T-helper 17 cell (primary cell): ENCODE measurements around the gene LYZ. TPM values are rescaled to one million over a fixed set of nuclear protein-coding genes. Genes with fewer than 3 reads are reported as not detected.

ENCODE experiments used
- ATAC-seq: fragments of 150-1000 bp; cut with Tn5 transposase; 2 replicates; pipeline ENCODE4 v1.10.0; 2021; ENCODE audit warnings: mild to moderate bottlenecking, moderate library complexity
- DNase-seq, 3 donors: peaks; one replicate each; pipeline versions ENCODE4 v3.0.0 to v3.0.0-alpha.2; 2020 to 2021
- H3K9me3 ChIP-seq: one replicate; pipeline ENCODE4 v1.7.0; 2013; ENCODE audit warnings: low read length, mild to moderate bottlenecking; ENCODE audit not compliant: control insufficient read depth, poor library complexity, severe bottlenecking
- H3K27ac Mint-ChIP-seq: one replicate; pipeline ENCODE4 v1.8.0; 2022; ENCODE audit warnings: mild to moderate bottlenecking, moderate library complexity, mixed read lengths
- H3K27me3 Mint-ChIP-seq: one replicate; pipeline ENCODE4 v1.8.0; 2022; ENCODE audit warnings: mixed read lengths
- H3K36me3 Mint-ChIP-seq: one replicate; pipeline ENCODE4 v1.8.0; 2022; ENCODE audit warnings: low read depth, mixed read lengths
- H3K4me1 Mint-ChIP-seq: one replicate; pipeline ENCODE4 v1.8.0; 2022; ENCODE audit warnings: mild to moderate bottlenecking, mixed read lengths
- H3K4me3 Mint-ChIP-seq: one replicate; pipeline ENCODE4 v1.8.0; 2022; ENCODE audit warnings: mild to moderate bottlenecking, moderate library complexity, mixed read lengths
- total RNA-seq, 4 donors: library from RNA in 2 of 4; stranded (reverse) in 2 of 4; gene quantifications; one replicate each; pipeline ENCODE4 v1.2.3 and lab custom pipeline; 2022 to 2026

Gene LYZ
- total RNA-seq, 2 donors from 2014 or later = 66.3 to 134 TPM

DNA sequence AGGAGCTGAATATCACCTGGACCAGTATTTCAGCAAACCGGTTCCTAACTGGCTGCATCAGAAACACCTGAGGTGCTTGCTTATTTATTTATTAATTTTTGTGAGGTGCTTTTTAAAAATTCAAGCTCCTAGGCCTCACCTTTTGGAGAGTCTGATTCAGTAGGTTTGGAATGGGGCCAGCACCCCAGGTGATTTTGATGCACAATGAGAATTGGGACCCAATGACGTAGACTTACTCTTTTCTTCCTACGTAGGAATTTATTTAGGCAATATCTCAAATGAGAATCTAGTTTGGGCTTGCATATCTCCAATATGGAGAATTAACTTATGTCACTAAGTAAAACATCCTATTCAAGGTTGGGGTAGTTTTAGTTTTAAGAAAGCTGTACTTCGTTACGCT lies 18.6 kb downstream of the LYZ start:
- DNase-seq (no peak), ATAC-seq (no peak)
- H3K4me1 Mint-ChIP-seq = peaks cover 23% of the 10 kb centered on the region
- peaks cover 9% of the 10 kb centered on the region for H3K36me3 Mint-ChIP-seq
- no peaks in the 10 kb centered on the region for H3K9me3 ChIP-seq
- no peaks in the 10 kb centered on the region for H3K27me3 Mint-ChIP-seq
- H3K4me3 Mint-ChIP-seq = no peak overlapping the region
- peak overlapping the region; percentile 78 for H3K27ac Mint-ChIP-seq

DNA sequence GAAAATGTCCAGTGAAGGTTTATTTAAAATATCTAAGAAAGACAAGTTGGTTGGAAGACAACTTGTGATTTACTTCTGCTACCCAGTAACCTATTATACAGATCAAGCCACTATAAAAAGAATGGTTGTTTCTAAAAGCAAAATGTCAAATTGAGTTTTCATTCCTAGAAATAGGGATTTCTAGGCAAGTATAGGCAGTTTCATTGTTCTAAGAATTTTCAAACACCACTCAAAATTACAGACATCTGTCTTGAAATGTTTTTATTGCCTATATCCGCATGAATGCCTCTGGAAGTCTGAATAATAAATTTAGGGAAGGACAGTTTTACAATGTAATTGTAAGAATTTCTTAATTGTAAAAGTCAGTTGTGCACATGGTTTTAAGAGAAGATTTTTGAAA lies 20.0 kb downstream of the LYZ start:
- peak overlapping the region; percentile 78 for H3K27ac Mint-ChIP-seq
- no peak for ATAC-seq
- no peaks in the 10 kb centered on the region for H3K27me3 Mint-ChIP-seq
- no peak for DNase-seq
- peaks cover 13% of the 10 kb centered on the region for H3K36me3 Mint-ChIP-seq
- peaks cover 26% of the 10 kb centered on the region for H3K4me1 Mint-ChIP-seq
- H3K9me3 ChIP-seq = no peaks in the 10 kb centered on the region
- no peak overlapping the region for H3K4me3 Mint-ChIP-seq

DNA sequence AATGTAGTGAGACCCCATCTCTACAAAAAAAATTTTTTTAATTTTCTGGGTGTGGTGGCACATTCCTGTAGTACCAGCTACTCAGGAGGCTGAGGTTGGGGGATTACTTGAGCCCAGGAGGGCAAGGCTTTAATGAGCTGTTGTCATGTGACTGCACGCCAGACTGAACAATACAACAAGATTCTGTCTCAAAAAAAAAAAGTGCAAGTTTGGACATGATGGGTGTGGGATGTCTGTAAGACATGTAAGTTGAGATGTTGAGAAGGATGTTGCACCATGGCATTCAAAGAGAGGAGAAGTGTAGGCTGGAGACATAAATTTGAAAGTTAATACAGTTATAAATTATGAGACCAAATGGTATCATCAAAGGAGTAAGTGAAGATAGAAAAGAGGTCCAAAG lies 34.9 kb downstream of the LYZ start:
- H3K36me3 Mint-ChIP-seq = peaks cover 10% of the 10 kb centered on the region
- ATAC-seq (no peak), DNase-seq (no peak)
- no peaks in the 10 kb centered on the region for H3K27me3 Mint-ChIP-seq
- H3K4me1 Mint-ChIP-seq = peaks cover 13% of the 10 kb centered on the region
- no peaks in the 10 kb centered on the region for H3K9me3 ChIP-seq
- peak overlapping the region; percentile 39 for H3K27ac Mint-ChIP-seq
- no peak overlapping the region for H3K4me3 Mint-ChIP-seq

DNA sequence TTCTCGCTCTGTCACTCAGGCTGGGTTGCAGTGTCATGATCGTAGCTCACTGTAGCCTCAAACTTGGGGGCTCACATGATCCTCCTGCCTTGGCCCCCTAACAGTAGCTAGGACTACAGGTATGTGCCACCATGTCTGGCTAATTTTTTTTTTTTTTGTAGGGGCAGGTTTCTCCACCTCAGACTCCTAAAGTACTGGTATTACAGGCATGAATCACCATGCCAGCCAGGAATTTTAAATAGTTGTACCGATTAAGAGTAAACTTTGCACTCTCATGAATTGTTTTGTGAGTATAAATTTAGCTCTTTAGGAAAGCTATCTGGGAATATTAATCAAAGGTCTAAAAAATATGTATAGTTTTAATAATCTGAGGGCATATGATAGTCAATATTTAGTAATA lies 36.9 kb downstream of the LYZ start:
- ATAC-seq (no peak), DNase-seq (no peak)
- peaks cover 10% of the 10 kb centered on the region for H3K4me1 Mint-ChIP-seq
- no peaks in the 10 kb centered on the region for H3K9me3 ChIP-seq
- H3K4me3 Mint-ChIP-seq = no peak overlapping the region
- no peaks in the 10 kb centered on the region for H3K27me3 Mint-ChIP-seq
- H3K36me3 Mint-ChIP-seq = peaks cover 7% of the 10 kb centered on the region
- peak overlapping the region; percentile 54 for H3K27ac Mint-ChIP-seq

DNA sequence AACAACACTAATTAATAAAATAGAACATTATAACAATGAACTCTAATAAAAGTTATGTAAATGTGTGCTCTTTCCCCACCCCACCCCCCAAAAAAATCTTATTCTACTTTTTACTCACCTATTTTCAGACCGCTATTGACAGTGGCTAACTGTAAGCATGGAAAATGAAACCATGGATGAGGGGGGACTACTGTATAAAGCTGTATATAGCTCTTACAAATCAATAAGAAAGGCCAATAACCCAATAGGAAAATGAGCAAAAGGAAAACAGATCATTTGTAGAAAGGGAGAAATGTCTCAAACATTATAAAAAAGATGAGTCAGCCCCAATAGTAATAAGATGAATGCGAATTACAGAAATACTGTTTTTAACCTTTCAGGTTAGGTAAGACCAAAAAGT lies 38.7 kb downstream of the LYZ start:
- H3K36me3 Mint-ChIP-seq = peaks cover 8% of the 10 kb centered on the region
- no peak for DNase-seq
- no peaks in the 10 kb centered on the region for H3K27me3 Mint-ChIP-seq
- H3K4me1 Mint-ChIP-seq = peaks cover 10% of the 10 kb centered on the region
- H3K9me3 ChIP-seq = no peaks in the 10 kb centered on the region
- ATAC-seq = no peak
- H3K27ac Mint-ChIP-seq = peak overlapping the region; percentile 72
- H3K4me3 Mint-ChIP-seq = no peak overlapping the region

DNA sequence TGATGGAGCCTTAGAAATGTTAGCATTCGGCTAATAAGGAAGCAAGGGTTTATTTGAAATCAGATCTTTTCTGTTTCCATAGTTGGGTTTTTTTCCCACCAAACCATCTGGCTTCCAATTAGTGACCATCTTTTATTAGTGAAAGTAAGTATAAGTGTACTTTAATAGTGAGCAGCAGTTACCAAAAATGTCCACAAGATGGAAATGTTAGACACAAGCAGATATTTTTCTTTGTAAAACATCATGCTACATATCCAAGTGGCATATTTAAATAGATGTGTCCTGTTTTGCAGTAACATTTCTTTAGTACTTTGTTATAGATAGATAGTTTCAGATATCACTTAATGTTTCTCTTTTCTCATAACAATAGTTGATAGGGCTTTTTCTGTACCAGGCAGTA lies 40.2 kb downstream of the LYZ start:
- Mint-ChIP-seq H3K27ac (no peak overlapping the region), H3K4me1 (peaks cover 6% of the 10 kb centered on the region), H3K4me3 (no peak overlapping the region), H3K36me3 (peaks cover 5% of the 10 kb centered on the region), H3K27me3 (no peaks in the 10 kb centered on the region)
- H3K9me3 ChIP-seq = no peaks in the 10 kb centered on the region
- ATAC-seq (no peak), DNase-seq (no peak)

DNA sequence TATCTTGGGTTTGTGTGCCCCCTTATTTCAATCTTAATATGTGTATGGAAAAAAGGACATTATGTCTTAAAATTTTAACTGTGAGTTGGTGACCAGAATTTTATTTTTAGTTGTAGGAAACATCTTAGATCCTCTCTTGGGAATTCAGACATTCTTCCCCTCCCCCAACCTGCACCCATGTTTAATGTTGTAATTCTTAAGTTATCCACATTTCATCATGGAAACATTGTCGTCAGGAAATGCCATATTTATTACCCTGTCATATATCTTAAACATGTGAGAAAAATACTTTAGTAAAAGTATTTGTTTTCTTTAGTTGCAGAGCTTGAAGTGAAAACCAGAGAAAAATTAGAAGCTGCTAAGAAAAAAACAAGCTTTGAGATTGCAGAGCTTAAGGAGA lies 41.6 kb downstream of the LYZ start:
- H3K27ac Mint-ChIP-seq = peak overlapping the region; percentile 73
- peaks cover 2% of the 10 kb centered on the region for H3K36me3 Mint-ChIP-seq
- DNase-seq (no peak), ATAC-seq (no peak)
- no peaks in the 10 kb centered on the region for H3K27me3 Mint-ChIP-seq
- peaks cover 3% of the 10 kb centered on the region for H3K4me1 Mint-ChIP-seq
- no peak overlapping the region for H3K4me3 Mint-ChIP-seq
- no peaks in the 10 kb centered on the region for H3K9me3 ChIP-seq

DNA sequence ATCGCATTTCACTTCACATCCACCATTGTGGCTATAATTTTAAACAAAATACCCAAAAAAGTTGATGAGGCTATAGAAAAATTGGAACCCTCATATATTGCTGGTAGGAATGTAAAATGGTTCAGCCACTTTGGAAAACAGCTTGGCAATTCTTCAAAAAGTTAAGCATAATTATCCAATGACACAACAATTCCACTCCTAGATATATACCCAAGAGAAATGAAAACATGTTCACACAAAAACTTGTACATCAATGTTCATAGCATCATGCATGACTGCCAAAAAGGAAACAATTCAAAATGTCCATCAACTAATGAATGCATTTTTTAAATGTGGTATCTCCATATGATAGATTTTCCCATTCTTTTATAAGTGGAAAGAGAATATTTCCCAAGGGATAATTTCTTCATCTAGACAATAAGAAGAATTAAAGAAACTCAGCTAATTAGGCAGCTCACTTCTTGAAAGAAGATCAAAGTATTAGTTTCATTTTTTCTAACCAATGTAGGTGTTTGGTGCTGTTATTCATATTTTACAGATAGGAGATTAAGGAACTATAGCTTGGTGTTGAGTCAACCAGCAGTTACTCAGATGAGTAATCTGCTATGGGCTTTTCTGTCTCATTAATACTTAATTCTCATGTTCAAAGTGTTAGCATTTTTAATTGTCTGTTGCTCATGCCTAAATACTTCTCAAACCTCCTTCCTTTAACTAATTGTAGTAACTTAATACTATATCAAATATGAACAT lies 44.2 kb downstream of the LYZ start:
- H3K27ac Mint-ChIP-seq = no peak overlapping the region
- DNase-seq (no peak), ATAC-seq (no peak)
- H3K27me3 Mint-ChIP-seq = no peaks in the 10 kb centered on the region
- no peaks in the 10 kb centered on the region for H3K9me3 ChIP-seq
- H3K4me1 Mint-ChIP-seq = no peaks in the 10 kb centered on the region
- H3K4me3 Mint-ChIP-seq = no peak overlapping the region
- H3K36me3 Mint-ChIP-seq = peaks cover 2% of the 10 kb centered on the region

DNA sequence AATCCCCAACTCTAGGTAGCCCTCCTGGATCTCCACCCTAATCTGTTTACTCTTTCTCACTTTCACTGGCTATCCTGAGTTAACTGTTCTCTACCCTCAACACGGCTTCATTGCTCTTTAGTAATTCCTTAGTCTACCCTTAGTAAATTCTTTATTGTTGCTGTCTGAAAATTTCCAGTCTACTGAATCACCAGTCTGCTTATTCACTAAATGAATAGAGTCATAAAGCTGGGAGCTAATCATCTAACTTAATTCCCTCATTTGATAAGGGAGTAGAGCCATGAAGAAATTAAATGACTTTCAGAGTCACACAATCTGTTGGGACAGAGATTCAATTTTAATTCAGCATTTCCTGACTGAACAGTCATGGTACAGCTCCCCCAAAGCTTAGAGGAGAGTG lies 47.9 kb downstream of the LYZ start:
- DNase-seq = no peak
- Mint-ChIP-seq H3K36me3 (no peaks in the 10 kb centered on the region), H3K4me1 (no peaks in the 10 kb centered on the region), H3K27ac (no peak overlapping the region), H3K27me3 (no peaks in the 10 kb centered on the region), H3K4me3 (no peak overlapping the region)
- H3K9me3 ChIP-seq = no peaks in the 10 kb centered on the region
- ATAC-seq = no peak

DNA sequence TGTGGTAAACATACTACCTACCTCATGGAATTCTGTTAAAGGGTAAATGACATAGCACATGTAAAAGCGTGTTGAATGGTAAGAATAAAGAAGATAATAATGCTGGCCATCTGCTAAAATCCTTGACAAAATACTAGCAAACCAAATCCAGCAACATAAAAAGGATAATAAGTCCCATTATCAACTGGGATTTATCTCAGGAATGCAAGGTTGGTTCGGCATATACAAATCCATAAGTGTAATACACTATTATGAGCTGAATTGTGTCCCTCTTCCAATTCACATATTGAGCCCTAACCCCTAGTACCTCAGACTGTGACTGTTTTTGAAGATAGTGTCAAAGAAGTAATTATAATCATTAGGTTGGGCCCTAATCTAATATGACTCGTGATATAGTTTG lies 48.8 kb downstream of the LYZ start:
- H3K9me3 ChIP-seq = no peaks in the 10 kb centered on the region
- no peaks in the 10 kb centered on the region for H3K27me3 Mint-ChIP-seq
- ATAC-seq (no peak), DNase-seq (no peak)
- H3K4me3 Mint-ChIP-seq = no peak overlapping the region
- no peak overlapping the region for H3K27ac Mint-ChIP-seq
- H3K36me3 Mint-ChIP-seq = no peaks in the 10 kb centered on the region
- no peaks in the 10 kb centered on the region for H3K4me1 Mint-ChIP-seq

DNA sequence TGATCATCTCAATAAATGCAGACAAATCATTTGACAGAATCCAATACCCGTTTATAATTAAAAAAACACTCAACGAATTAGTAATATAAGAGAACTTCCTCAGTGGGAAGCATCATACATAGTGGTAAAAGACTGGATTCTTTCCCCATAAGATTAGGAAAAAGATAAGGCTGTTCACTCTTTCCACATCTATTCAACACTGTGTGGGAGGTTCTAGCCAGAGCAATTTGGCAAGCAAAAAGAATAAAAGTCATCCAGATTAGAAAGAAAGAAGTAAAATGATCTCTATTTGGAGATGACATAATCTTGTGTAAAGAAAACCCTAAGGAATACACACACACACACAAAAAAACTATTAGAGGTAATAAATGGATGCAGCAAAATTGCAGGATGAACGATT lies 49.8 kb downstream of the LYZ start:
- no peak overlapping the region for H3K4me3 Mint-ChIP-seq
- no peaks in the 10 kb centered on the region for H3K4me1 Mint-ChIP-seq
- DNase-seq (no peak), ATAC-seq (no peak)
- H3K27ac Mint-ChIP-seq = no peak overlapping the region
- H3K36me3 Mint-ChIP-seq = no peaks in the 10 kb centered on the region
- no peaks in the 10 kb centered on the region for H3K9me3 ChIP-seq
- no peaks in the 10 kb centered on the region for H3K27me3 Mint-ChIP-seq

DNA sequence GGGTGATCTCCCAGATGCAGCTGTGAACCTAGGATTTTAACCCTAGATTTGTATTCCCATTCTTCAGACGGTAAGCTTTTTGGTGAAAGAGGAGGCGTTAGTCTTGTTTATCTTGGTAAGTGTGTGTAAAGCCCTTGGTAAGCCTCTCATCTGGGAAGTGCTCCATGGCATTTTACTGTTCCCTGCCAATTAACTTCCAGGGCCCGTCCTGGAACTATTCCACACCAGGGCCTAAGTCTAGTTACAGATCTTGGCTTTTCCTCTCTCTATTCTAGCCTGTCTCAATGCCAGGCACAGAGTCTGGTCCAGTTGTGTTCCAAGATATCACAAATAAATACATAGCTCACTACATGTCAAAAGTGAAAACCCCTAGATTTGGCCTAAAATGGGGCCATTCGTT lies 53.8 kb downstream of the LYZ start:
- no peak overlapping the region for H3K4me3 Mint-ChIP-seq
- no peaks in the 10 kb centered on the region for H3K27me3 Mint-ChIP-seq
- no peaks in the 10 kb centered on the region for H3K36me3 Mint-ChIP-seq
- ATAC-seq = no peak
- H3K4me1 Mint-ChIP-seq = no peaks in the 10 kb centered on the region
- no peak overlapping the region for H3K27ac Mint-ChIP-seq
- H3K9me3 ChIP-seq = no peaks in the 10 kb centered on the region
- no peak for DNase-seq
